Suprapubic skin (tissue), 4 donors: ENCODE measurements around the gene PRIM1. TPM values are rescaled to one million over a fixed set of nuclear protein-coding genes. Genes with fewer than 3 reads are reported as not detected.

Source experiments
- DNase-seq, 2 donors: peaks; one replicate each; pipeline ENCODE4 v3.0.0-alpha.2; 2019; ENCODE audit warnings: low spot score in 2 of 2
- H3K27ac ChIP-seq: fragments of 200-600 bp; sonication (generic); one replicate; pipeline ENCODE4 v1.5.1; 2019
- H3K27me3 ChIP-seq: fragments of 200-600 bp; sonication (generic); one replicate; pipeline ENCODE4 v1.5.1; 2019
- H3K36me3 ChIP-seq: fragments of 200-600 bp; sonication (generic); one replicate; pipeline ENCODE4 v1.5.1; 2019
- H3K4me1 ChIP-seq: fragments of 200-600 bp; sonication (generic); one replicate; pipeline ENCODE4 v1.5.1; 2019
- H3K4me3 ChIP-seq: fragments of 200-600 bp; sonication (generic); one replicate; pipeline ENCODE4 v1.5.1; 2019; ENCODE audit warnings: mild to moderate bottlenecking
- H3K9me3 ChIP-seq: fragments of 200-600 bp; sonication (generic); one replicate; pipeline ENCODE4 v1.5.1; 2019
- EP300 ChIP-seq: sonication (generic); formaldehyde crosslinking; IDR thresholded peaks from one replicate; pipeline ENCODE4 v1.6.1; 2017; ENCODE audit warnings: antibody characterized with exemption
- POLR2A ChIP-seq, 2 donors: fragments of 450-650 bp; IDR thresholded peaks; one replicate each; pipeline ENCODE4 v1.6.1; 2017; ENCODE audit warnings: antibody characterized with exemption in 2 of 2, mild to moderate bottlenecking in 2 of 2, moderate library complexity in 2 of 2
- POLR2AphosphoS5 ChIP-seq, 3 donors: sonication (generic); formaldehyde crosslinking; IDR thresholded peaks; one replicate each; pipeline ENCODE4 v1.6.1; 2017; ENCODE audit warnings: antibody characterized with exemption in 3 of 3
- WGBS: methylation state at CpG from one replicate; pipeline ENCODE4 v1.1.5; 2018; 5-methylcytosine and 5-hydroxymethylcytosine counted together
- total RNA-seq, 4 donors: library from RNA; depleted of rRNA; stranded (reverse); fragments of >200 nt; gene quantifications; one replicate each; pipeline ENCODE4 v1.1.0, GENCODE V29; 2016
- TF ChIP-seq, protein P1 (sequence below), 2 donors: fragments of 200-600 bp in 1 of 2; fragments of 450-650 bp in 1 of 2; sonication (generic) in 1 of 2; IDR thresholded peaks; one replicate each; pipeline ENCODE4 v1.5.1; 2016 to 2019; ENCODE audit warnings: antibody characterized with exemption in 2 of 2, mild to moderate bottlenecking in 1 of 2, moderate library complexity in 1 of 2

The PRIM1 gene
- total RNA-seq, 4 donors from 2014 or later, result 9.1 to 12.4 (median 10.3) TPM

DNA sequence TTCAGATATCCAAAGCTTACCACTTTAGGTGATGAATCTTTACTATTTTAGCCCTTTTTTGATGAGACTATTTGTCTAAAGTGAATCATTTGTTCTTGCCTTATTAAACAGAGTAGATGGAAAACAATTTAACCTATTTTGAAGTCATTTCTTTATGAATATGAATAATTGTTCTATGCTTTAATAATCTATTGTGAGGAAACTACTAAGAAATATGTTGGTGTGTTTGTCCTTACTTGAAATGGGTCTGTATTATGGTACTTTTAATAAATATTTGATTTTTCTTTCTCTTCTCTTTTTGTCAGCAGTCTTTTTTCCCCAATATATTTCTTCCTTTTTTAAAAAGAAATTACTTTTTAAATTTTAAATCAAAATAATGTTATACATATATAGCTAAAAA lies 35.4 kb upstream of the PRIM1 start:
- H3K27me3 ChIP-seq, result no peaks in the 10 kb centered on the region
- H3K27ac ChIP-seq, result no peak overlapping the region
- TF ChIP-seq, protein P1, sequence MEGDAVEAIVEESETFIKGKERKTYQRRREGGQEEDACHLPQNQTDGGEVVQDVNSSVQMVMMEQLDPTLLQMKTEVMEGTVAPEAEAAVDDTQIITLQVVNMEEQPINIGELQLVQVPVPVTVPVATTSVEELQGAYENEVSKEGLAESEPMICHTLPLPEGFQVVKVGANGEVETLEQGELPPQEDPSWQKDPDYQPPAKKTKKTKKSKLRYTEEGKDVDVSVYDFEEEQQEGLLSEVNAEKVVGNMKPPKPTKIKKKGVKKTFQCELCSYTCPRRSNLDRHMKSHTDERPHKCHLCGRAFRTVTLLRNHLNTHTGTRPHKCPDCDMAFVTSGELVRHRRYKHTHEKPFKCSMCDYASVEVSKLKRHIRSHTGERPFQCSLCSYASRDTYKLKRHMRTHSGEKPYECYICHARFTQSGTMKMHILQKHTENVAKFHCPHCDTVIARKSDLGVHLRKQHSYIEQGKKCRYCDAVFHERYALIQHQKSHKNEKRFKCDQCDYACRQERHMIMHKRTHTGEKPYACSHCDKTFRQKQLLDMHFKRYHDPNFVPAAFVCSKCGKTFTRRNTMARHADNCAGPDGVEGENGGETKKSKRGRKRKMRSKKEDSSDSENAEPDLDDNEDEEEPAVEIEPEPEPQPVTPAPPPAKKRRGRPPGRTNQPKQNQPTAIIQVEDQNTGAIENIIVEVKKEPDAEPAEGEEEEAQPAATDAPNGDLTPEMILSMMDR (IDR thresholded peaks at IDR 0.05), result no peak
- TF ChIP-seq POLR2A (IDR thresholded peaks at IDR 0.05) (no peak), EP300 (no peak), POLR2AphosphoS5 (IDR thresholded peaks at IDR 0.05) (no peak)
- H3K36me3 ChIP-seq, result no peaks in the 10 kb centered on the region
- DNase-seq, result no peak
- no peaks in the 10 kb centered on the region for H3K4me1 ChIP-seq
- no peaks in the 10 kb centered on the region for H3K9me3 ChIP-seq
- H3K4me3 ChIP-seq, result no peak overlapping the region

DNA sequence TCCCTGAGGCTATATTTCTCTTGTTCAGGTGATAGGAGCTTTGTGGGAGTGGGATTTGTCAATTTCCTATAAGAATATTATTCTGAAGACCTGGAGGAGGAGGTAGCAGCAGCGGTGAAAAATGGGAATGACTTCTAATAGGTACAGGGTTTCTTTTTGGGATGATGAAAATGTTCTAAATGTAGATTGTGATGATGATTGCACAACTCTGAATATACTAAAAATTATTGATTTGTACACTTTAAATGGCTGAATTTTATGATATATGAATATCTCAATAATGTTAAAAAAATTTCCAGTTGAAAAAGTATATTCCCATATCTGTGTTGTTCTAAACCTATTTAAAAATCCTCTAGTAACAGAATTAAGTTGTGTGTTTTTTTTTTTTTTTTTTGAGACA lies 33.8 kb upstream of the PRIM1 start:
- Histone ChIP-seq H3K4me3 (no peak overlapping the region), H3K27ac (no peak overlapping the region), H3K9me3 (no peaks in the 10 kb centered on the region), H3K36me3 (no peaks in the 10 kb centered on the region), H3K4me1 (no peaks in the 10 kb centered on the region), H3K27me3 (no peaks in the 10 kb centered on the region)
- 97% methylated on average over 1 of the region's 1 CpG for WGBS
- TF ChIP-seq, protein P1 (IDR thresholded peaks at IDR 0.05), result no peak
- TF ChIP-seq POLR2A (IDR thresholded peaks at IDR 0.05) (no peak), POLR2AphosphoS5 (IDR thresholded peaks at IDR 0.05) (no peak), EP300 (no peak)
- DNase-seq, result no peak

DNA sequence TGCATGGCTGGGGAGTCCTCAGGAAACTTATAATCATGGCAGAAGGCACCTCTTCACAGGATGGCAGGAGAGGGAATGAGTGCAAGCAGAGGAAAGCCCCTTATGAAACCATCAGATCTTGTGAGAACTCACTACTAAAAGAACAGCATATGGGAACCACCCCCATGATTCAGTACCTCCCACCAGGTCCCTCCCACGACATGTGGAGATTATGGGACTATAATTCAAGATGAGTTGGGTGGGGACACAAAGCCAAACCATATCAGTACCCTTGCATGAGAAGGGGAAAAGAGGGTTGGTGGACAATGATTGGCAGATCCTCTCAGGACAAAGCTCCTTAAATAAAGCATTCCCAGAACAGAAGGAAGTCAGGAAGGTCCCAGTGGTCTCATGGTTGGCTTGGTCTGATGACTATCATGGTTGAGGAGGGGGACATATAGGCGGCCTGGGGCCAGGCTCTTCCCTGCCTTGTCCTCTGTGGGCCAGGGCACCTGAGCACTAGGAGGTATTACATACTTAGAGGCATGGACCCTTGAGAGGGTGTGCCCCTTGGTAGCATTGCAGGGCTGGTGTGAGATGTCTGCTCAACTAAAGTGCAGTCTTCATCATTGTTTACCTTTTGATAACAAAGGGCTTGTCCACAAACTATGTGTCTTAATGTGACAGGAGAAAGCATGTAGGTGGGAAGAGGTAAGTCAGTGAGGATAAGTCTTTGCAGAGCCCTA lies 33.2 kb upstream of the PRIM1 start:
- WGBS, result 69% methylated on average over 2 of the region's 2 CpGs

DNA sequence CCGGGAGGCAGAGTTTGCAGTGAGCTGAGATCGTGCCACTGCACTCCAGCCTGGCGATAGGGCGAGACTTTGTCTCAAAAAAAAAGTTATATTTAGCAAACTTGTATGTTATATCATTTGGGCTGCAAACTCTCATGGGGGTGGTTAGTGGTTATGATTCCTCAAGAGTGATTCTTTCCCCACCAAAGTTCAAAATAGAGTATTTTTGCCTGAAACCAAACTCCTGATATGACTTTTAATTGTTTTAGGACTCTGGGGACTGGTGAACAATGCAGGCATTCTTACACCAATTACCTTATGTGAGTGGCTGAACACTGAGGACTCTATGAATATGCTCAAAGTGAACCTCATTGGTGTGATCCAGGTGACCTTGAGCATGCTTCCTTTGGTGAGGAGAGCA lies 29.6 kb upstream of the PRIM1 start:
- DNase-seq, result no peak
- no peak overlapping the region for H3K27ac ChIP-seq
- H3K4me3 ChIP-seq, result no peak overlapping the region
- 90% methylated on average over 4 of the region's 4 CpGs for WGBS
- H3K4me1 ChIP-seq, result no peaks in the 10 kb centered on the region
- H3K9me3 ChIP-seq, result no peaks in the 10 kb centered on the region
- H3K36me3 ChIP-seq, result no peaks in the 10 kb centered on the region
- no peak for TF ChIP-seq EP300
- no peak for TF ChIP-seq POLR2AphosphoS5 (IDR thresholded peaks at IDR 0.05)
- TF ChIP-seq, protein P1 (IDR thresholded peaks at IDR 0.05), result no peak
- TF ChIP-seq POLR2A (IDR thresholded peaks at IDR 0.05), result no peak
- no peaks in the 10 kb centered on the region for H3K27me3 ChIP-seq

More for the DNA sequence above, 33.2 kb upstream of the PRIM1 start:
- Histone ChIP-seq H3K36me3 (no peaks in the 10 kb centered on the region), H3K4me3 (no peak overlapping the region), H3K27me3 (no peaks in the 10 kb centered on the region), H3K4me1 (no peaks in the 10 kb centered on the region), H3K9me3 (no peaks in the 10 kb centered on the region), H3K27ac (no peak overlapping the region)
- no peak for DNase-seq
- TF ChIP-seq POLR2AphosphoS5 (IDR thresholded peaks at IDR 0.05) (no peak), POLR2A (IDR thresholded peaks at IDR 0.05) (no peak), EP300 (no peak)
- TF ChIP-seq, protein P1 (IDR thresholded peaks at IDR 0.05), result no peak

GRCh38 chr12:56778756-56779155 lies 26.6 kb upstream of the PRIM1 start:
- DNase-seq, result no peak
- TF ChIP-seq POLR2A (IDR thresholded peaks at IDR 0.05) (no peak), EP300 (no peak), POLR2AphosphoS5 (IDR thresholded peaks at IDR 0.05) (no peak)
- TF ChIP-seq, protein P1 (IDR thresholded peaks at IDR 0.05), result no peak
- 99% methylated on average over 17 of the region's 17 CpGs for WGBS
- H3K36me3 ChIP-seq, result no peaks in the 10 kb centered on the region
- H3K27ac ChIP-seq, result no peak overlapping the region
- H3K4me1 ChIP-seq, result no peaks in the 10 kb centered on the region
- no peak overlapping the region for H3K4me3 ChIP-seq
- H3K9me3 ChIP-seq, result no peaks in the 10 kb centered on the region
- no peaks in the 10 kb centered on the region for H3K27me3 ChIP-seq
